A549 (cell line): ENCODE measurements around the gene ACBD6.

Experiments
- CEBPB ChIP-seq, 2 experiments: fragments of >200 bp in 1 of 2; sonication (Bioruptor Twin) in 1 of 2; formaldehyde crosslinking in 1 of 2; IDR thresholded peaks; 2 replicates each; pipeline ENCODE4 v1.6.1; 2012 to 2016
- CTCF ChIP-seq: fragments of >200 bp; sonication (Bioruptor Twin); formaldehyde crosslinking; IDR thresholded peaks from 3 replicates; pipeline ENCODE4 v1.5.1; 2016
- ESRRA ChIP-seq: fragments of 150-350 bp; IDR thresholded peaks from 2 replicates; pipeline ENCODE4 v1.6.1; 2014; ENCODE audit warnings: mild to moderate bottlenecking, low read length, borderline replicate concordance
- POLR2A ChIP-seq: IDR thresholded peaks from 2 replicates; pipeline ENCODE4 v1.6.1; 2012; ENCODE audit warnings: mild to moderate bottlenecking, low read length
- ZC3H11A ChIP-seq: fragments of 450-650 bp; IDR thresholded peaks from 2 replicates; pipeline ENCODE4 v1.6.1; 2014; ENCODE audit warnings: antibody characterized with exemption, mild to moderate bottlenecking

- no peak for TF ChIP-seq CEBPB (IDR thresholded peaks at IDR 0.05)
- no peak for TF ChIP-seq ESRRA
- TF ChIP-seq CTCF = no peak
- TF ChIP-seq POLR2A = no peak
- no peak for TF ChIP-seq ZC3H11A
These were observed 5.7 kb upstream of the ACBD6 start for GRCh38 chr1:180507795-180508724.
